DND-41 (cell line): ENCODE results near the gene TRPC4AP.

ENCODE experiments used
- ATAC-seq: fragments of 200-7000 bp; cut with Tn5 transposase; 3 replicates; pipeline ENCODE4 v1.9.1; 2021; ENCODE audit warnings: low read depth; ENCODE audit not compliant: insufficient read depth
- DNase-seq: peaks from one replicate; pipeline ENCODE4 v3.0.0-alpha.2; 2020
- H2AFZ ChIP-seq: 2 replicates; pipeline ENCODE4 v1.6.0; 2012; ENCODE audit warnings: low read depth, low read length
- H3K27ac ChIP-seq: 2 replicates; pipeline ENCODE4 v1.5.1; 2012; ENCODE audit warnings: low read length, inconsistent platforms
- H3K27me3 ChIP-seq: fragments of 200-600 bp; sonication (generic); 2 replicates; pipeline ENCODE4 v1.6.0; 2012; ENCODE audit warnings: low read length, mild to moderate bottlenecking, inconsistent platforms; ENCODE audit not compliant: insufficient read depth, poor library complexity
- H3K36me3 ChIP-seq: 2 replicates; pipeline ENCODE4 v1.5.1; 2012; ENCODE audit warnings: low read length, inconsistent platforms; ENCODE audit not compliant: insufficient read depth
- H3K4me1 ChIP-seq: 2 replicates; pipeline ENCODE4 v1.5.1; 2012; ENCODE audit warnings: mild to moderate bottlenecking, low read length; ENCODE audit not compliant: insufficient read depth
- H3K4me2 ChIP-seq: 2 replicates; pipeline ENCODE4 v1.6.0; 2012; ENCODE audit warnings: mild to moderate bottlenecking, moderate library complexity, low read length, inconsistent platforms; ENCODE audit not compliant: insufficient read depth
- H3K4me3 ChIP-seq, 2 experiments: fragments of 200-600 bp in 1 of 2; shearing (Covaris generic) in 1 of 2; 2 replicates each; pipeline ENCODE4 v1.5.1; 2012 to 2016; ENCODE audit warnings: inconsistent platforms in 2 of 2, low read length in 2 of 2, mild to moderate bottlenecking in 2 of 2, low read depth in 1 of 2, moderate library complexity in 1 of 2
- H3K79me2 ChIP-seq: 2 replicates; pipeline ENCODE4 v1.6.0; 2012; ENCODE audit warnings: low read length, inconsistent platforms; ENCODE audit not compliant: insufficient read depth
- H3K9ac ChIP-seq: 2 replicates; pipeline ENCODE4 v1.6.0; 2012; ENCODE audit warnings: low read depth, mild to moderate bottlenecking, inconsistent platforms, low read length, moderate library complexity
- H3K9me3 ChIP-seq: 2 replicates; pipeline ENCODE4 v1.5.1; 2012; ENCODE audit warnings: low read length, moderate library complexity, mild to moderate bottlenecking, inconsistent platforms; ENCODE audit not compliant: insufficient read depth, severe bottlenecking
- H4K20me1 ChIP-seq: 2 replicates; pipeline ENCODE4 v1.6.0; 2012; ENCODE audit warnings: low read length; ENCODE audit not compliant: insufficient read depth
- CTCF ChIP-seq: IDR thresholded peaks from 2 replicates; pipeline ENCODE4 v1.5.1; 2012; ENCODE audit warnings: borderline replicate concordance, low read length, moderate library complexity, mild to moderate bottlenecking; ENCODE audit not compliant: poor library complexity, severe bottlenecking; ENCODE audit errors: extremely low read depth
- EZH2 ChIP-seq: IDR thresholded peaks from 3 replicates; pipeline ENCODE4 v1.6.1; 2012; ENCODE audit warnings: borderline replicate concordance, low read depth, mild to moderate bottlenecking, moderate library complexity, low read length, inconsistent platforms; ENCODE audit not compliant: severe bottlenecking

The TRPC4AP gene

GRCh38 chr20:35000311-35000921 is 92.2 kb downstream of the TRPC4AP start:
- Histone ChIP-seq H3K9ac (no peak overlapping the region), H3K36me3 (peaks cover 93% of the 10 kb centered on the region), H2AFZ (no peak overlapping the region), H4K20me1 (peaks cover 45% of the 10 kb centered on the region), H3K27me3 (no peaks in the 10 kb centered on the region), H3K27ac (no peak overlapping the region), H3K4me1 (no peaks in the 10 kb centered on the region), H3K4me2 (no peak overlapping the region), H3K4me3 (no peak overlapping the region), H3K9me3 (no peaks in the 10 kb centered on the region), H3K79me2 (no peaks in the 10 kb centered on the region)
- no peak for TF ChIP-seq CTCF
- no peak for TF ChIP-seq EZH2
- 0 out of 3 replicates have a peak, but pooled peaks have one; percentile 7 for ATAC-seq
- DNase-seq, result no peak

GRCh38 chr20:34999782-35000181 is 92.8 kb downstream of the TRPC4AP start:
- Histone ChIP-seq H3K9me3 (no peaks in the 10 kb centered on the region), H3K27me3 (no peaks in the 10 kb centered on the region), H3K4me3 (no peak overlapping the region), H4K20me1 (peaks cover 45% of the 10 kb centered on the region), H3K4me1 (no peaks in the 10 kb centered on the region), H3K9ac (no peak overlapping the region), H3K36me3 (peaks cover 93% of the 10 kb centered on the region), H3K4me2 (no peak overlapping the region), H2AFZ (no peak overlapping the region), H3K79me2 (no peaks in the 10 kb centered on the region), H3K27ac (no peak overlapping the region)
- TF ChIP-seq CTCF (no peak), EZH2 (no peak)
- ATAC-seq, result no peak
- no peak for DNase-seq

- Histone ChIP-seq H3K79me2 (no peaks in the 10 kb centered on the region), H4K20me1 (peaks cover 41% of the 10 kb centered on the region), H3K27me3 (no peaks in the 10 kb centered on the region), H2AFZ (no peak overlapping the region), H3K4me2 (no peak overlapping the region), H3K9me3 (no peaks in the 10 kb centered on the region), H3K9ac (no peak overlapping the region), H3K27ac (no peak overlapping the region), H3K36me3 (peaks cover 93% of the 10 kb centered on the region), H3K4me1 (no peaks in the 10 kb centered on the region), H3K4me3 (no peak overlapping the region)
- no peak for TF ChIP-seq CTCF
- no peak for TF ChIP-seq EZH2
- DNase-seq, result no peak
- ATAC-seq, result no peak
Observed at GRCh38 chr20:34999021-34999451, 93.6 kb downstream of the TRPC4AP start.
